Measurements from ENCODE around the gene EIF2S2.

GRCh38 chr20:34082232-34082887, 29.7 kb downstream of the EIF2S2 start:
- TF ChIP-seq EZH2 (IDR thresholded peaks at IDR 0.05; ENCODE audit: borderline replicate concordance, insufficient read depth, low read depth, low read length, poor library complexity, severe bottlenecking) (no peak), CTCF (IDR thresholded peaks at IDR 0.05) (no peak)
